T-helper 9 cell (primary cell): ENCODE results near the gene CRADD.
"Not testable (repeated sequence)": the region's sequence is repeated elsewhere in the genome, so short reads cannot be mapped to it uniquely, and the experiment has no call there.

Experiments
- DNase-seq: peaks from one replicate; pipeline ENCODE4 v3.0.0-alpha.2; 2020

Gene CRADD

DNA sequence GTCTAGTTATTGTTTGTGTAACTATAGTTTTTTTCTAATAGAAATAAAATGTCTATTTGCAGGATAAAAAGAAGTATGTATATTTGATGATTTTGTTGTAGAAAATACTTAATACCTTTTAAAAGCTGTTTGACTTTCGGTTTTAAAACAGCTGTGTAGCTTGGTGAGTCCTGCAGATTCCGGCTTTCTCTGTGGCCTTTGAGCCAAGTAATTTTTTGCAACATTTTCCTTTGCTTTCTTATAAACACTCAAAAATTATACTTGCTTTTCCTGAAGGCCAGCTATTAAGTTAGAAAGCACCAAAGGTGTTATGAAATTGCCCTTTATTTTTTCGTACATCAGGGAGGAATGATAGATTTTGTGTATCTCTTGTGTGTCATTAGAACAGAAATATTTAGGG, 63.6 kb downstream of the CRADD start:
- DNase-seq: no peak

DNA sequence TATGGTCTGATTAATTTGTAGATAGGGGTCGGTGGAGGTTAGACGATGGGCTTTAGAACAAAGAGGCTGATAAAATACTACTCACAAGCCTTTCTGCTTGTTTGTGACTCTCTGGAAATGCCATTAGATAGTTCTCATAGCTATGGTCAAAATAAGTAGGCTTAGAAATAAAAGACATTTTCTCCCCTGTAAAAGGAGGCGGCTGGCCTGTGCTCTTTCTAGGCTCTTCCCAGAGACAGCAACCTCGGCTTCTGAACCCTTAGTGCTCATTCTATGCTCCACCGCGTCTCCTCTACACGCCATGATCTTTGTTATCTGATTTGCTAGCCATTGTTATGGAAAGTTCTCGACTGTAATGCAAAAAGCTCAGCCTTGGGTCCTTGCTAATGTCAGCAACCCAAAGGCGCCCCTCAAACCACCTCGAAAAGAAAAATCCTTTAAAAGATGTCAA, 64.5 kb downstream of the CRADD start:
- DNase-seq: no peak

DNA sequence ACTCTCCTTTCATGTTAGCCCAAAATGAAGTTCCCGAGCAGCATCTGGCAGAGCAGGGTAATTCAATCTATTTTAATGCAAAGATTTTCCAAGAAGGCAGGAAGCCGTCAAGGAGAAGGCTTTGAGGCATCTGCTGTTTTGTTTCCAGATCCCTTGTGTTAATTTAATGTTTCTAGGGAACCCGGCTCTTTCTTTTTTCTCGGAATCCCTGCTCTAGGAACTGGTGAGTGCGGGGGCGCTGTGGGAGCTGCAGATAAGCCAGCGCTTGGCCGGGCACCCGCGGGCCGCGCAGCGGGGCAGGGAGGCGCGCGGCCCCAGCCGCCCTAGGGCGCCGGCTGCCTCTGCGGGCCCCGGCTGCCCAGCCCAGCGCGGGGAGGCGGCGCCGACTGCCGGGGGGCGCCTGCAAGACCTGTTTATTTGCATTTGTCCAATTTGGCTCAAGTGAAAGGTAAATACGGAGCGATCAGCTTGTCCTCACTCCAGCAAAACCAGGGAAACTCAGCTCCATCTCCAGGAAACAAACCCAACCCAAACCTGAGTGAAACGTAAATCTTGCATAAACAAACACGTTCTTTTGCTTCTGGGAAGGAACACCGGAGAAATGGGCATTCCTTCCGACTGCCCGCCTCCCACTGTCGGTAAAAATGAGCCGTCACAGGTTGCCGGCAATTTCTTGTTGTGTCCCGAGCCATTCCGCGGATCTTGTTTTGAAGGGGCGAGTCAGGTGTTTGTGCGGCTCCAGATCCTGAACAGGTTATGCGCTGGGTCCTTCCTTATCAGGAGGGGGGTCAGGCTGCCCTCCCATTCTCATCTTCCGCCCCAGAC, 65.1 kb downstream of the CRADD start:
- DNase-seq: peak; percentile 38

DNA sequence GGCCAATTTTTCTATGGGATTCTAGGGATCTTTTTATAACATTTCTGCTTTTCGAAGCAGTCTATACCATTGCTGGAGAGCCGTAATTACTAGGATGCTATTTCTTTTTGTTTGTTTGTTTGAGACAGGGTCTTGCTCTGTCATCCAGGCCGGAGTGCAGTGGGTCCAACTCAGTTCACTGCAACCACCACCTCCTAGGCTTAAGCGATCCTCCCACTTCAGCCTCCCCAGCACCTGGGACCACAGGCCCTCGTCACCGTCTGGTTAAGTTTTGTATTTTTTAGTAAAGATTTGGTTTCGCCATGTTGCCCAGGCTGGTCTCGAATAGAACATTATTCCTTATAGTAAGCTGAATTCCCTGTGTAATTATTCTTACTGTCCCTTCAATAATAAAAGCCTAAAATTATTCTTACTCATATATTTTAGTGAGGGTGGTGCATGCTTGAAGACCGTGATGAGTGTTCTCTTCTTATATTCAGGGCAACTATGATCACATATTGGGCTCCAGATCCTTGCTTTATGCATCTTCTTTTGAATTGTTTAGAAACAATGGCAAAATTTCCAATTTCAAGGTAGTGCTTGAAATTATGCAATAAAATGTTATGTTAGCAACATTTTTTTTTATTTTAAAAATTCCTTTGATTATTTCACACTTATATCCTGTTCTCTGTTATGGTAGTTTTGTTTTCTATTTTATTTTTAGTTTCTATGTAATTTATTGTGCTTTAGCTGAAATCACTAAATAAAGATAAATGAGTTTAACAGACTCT, 66.2 kb downstream of the CRADD start:
- DNase-seq: no peak

DNA sequence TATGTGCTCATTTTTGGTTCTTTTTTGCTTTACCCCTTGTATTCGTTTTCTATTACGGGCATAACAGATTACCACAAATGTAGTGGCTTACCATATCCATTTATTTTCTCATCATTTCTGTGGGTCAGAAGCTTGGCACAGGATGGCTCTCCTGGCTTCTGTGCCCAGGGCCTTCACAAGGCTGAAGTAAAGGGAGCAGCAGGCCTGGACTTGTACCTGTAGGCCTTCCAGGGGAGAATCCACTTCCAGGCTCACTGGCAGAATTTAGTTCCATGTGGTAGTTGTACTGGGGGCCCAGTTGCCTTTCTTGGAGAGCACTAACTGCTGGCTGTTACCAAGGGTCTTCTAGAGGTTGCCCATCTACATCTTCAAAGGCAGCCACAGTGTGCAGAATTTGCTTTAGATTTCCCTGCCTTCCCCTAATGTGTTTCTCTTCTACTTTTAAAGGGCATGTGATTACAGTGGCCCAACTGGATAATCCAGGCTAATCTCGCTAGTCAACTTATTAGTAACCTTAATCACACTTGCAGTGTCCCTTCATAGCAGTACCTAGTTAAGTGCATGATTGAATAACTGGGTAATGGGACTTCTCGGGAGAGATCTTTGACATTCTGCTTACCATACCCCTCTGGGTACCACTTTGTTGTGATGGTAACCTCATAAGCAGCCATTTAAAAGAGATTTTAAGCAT, 67.0 kb downstream of the CRADD start:
- DNase-seq: no peak

DNA sequence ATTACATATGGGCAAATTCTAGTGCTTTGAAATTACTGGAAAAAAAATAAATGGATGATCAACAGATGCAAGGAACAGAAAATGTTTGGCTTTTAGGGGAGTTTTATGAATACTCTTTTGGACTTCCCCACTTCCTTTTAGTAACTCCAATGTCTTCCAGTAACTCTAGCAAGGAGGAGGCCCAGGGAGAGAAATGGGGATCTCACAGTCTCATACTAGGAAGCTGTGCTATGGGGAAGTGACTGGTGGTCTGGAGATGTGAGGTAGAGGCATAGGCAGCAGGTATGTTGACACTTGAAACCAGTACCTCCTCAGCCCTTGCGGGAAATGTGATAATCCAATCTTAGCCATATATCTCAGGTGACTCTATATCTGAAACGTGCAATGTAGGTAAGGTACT, 68.1 kb downstream of the CRADD start:
- no peak for DNase-seq

DNA sequence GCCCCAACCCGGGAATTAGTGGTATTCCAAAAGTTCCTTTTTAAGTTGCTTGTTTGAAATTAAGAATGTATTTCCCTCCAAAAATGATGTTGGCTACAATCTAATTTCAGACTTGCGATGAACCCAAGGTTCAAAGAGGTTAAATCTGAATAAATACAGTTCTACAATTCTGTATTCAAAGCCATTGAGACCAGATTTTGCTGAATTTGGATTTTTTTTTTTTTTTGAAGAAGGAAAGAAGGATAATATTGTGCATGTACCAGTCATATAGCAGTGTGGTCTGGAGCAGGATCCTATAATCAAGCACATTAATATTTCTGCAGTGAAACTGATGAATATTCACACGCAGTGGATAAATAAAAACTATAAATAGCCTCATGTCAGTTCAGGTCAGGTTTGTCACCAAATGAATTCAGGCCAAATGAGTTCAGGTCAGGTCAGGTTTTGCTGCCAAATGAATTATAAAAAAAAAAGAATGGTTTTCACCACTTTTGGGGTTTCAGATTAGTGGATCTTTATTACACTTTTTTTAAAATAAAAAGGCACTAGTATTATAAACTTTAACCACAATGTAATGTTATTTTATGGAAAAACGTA, 69.5 kb downstream of the CRADD start:
- DNase-seq: no peak

DNA sequence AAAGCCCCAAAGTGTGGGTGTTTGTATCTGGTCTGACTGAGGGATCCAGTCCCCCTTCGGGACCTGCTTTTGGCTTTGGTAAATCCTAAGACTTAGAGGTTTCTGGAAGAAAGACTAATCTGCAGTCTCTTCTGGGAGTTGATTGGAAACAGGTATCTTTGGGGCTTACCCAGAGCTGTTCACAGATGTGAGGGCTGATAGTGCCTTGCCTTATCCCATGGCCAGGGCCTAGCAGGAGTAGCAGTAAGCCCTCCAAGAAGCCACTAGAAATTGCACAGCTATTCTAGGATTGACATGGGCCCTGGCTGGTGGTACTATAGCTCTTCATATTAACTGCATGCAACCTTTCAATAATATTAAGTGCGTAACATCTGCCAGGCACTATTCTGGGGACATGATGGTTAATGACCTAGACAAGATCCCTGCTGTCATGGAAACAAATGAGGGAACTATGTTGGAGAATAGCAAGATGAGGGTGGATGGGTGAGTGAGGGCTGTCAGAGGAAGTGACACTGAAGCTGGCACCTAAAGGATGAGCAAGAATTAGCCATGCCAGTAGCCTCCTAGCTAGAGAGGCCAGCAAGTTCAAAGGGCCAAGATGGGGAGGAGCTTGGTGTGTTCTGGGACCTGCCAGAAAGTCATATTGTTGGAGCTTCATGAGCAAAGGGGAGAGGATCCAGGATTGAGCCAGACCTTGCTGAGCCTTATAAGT, 71.7 kb downstream of the CRADD start:
- DNase-seq: no peak

DNA sequence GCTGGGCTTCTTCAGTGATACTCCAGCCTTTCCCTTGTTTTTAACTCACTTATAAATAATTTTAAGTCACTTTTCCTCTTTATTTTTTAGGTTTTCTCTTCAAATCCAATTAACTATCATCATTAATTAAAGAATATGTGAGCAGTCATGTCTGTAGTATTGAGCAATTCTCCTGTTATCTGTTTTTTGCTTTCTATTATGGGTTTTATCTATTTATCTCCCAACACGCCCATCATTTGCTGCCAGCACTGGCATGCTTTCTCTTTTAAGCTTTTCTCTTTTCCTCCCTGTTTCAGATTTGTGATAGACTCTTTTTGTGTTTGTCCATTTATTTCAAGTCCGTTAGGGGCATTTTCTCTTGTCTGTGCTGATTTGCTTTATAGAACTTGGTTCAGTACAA, 72.3 kb downstream of the CRADD start:
- no peak for DNase-seq

DNA sequence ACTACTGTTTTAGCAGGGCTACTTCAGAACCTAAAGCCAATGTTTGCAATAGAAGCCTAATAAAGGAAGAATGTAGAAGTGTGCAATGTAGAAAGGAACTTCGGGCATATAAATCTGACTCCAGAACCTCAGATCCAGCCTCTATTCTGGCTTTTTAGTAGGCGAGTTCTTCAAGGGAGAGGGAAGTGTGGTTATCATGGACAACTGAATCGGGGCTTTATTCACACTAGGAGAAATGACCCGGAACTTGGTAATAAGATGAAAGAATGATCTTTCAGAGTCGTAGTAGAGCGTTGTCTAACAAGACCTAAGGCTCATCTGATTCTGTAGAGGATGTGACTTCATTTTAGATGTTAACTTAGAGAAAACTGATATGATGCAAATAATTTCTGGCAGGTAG, 72.9 kb downstream of the CRADD start:
- no peak for DNase-seq

DNA sequence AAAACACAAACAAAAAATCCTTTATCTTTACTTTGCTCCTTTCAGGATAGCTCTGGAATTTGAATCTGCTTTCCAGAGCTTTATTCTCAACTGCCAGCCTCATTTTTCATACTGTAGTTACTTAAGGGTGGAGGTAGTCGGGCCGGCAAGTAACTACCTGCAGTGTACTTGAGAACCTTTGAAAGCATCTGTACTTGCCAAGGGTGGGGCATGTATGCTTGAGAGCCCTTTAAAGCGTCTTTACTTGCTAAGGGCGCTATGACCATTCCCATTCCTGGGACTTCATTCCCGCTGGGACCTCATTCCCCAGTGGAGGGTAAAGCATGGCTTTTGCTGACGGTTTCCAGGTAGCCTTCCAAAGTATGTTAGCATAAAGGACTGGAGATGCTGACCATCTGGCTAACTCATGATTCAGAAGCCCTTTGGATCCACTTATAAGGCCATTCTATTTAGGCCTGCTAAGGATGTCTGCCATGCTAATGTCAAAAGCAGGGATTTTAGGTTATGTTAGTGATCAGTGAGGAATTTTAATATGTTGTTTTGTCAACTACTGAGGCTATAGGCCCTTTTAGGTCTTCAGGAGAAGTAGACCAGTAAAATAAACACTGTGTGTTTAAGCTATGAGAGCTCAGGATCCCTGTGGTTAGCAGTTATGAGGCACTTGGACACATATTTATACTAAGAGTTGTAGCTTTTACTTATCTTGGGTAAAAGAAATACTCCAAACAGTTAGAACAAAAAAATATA, 74.9 kb downstream of the CRADD start:
- no peak for DNase-seq

DNA sequence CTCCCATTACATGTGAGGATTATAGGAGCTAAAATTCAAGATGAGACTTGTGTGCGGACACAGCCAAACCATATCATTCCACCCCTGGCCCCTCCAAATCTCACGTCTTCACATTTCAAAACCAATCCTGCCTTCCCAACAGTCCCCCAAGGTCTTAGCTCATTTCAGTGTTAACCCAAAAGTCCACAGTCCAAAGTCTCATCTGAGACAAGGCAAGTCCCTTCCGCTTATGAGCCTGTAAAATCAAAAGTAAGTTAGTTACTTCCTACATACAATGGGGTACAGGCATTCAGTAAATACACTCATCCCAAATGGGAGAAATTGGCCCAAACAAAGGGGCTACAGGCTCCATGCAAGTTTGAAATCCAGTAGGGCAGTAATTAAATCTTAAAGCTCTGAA, 76.1 kb downstream of the CRADD start:
- no peak for DNase-seq

DNA sequence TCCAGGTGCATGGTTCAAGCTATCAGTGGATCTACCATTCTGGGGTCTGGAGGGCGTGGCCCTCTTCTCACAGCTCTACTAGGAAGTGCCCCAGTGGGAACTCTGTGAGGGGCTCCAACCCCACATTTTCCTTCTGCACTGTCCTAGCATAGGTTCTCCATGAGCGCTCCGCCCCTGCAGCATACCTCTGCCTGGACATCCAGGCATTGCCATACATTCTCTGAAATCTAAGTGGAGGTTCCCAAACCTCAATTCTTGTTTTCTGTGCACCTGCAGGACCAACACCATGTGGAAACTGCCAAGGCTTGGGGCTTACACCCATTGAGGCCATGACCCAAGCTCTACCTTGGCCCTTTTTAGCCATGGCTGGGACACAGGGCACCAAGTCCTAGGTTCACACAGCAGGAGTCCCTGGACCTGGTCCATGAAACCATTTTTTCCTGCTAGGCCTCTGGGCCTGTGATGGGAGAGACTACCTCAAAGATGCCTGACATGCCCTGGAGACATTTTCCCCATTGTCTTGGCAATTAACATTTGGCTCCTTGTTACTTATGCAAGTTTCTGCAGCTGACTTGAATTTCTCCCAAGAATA, 76.8 kb downstream of the CRADD start:
- no peak for DNase-seq

DNA sequence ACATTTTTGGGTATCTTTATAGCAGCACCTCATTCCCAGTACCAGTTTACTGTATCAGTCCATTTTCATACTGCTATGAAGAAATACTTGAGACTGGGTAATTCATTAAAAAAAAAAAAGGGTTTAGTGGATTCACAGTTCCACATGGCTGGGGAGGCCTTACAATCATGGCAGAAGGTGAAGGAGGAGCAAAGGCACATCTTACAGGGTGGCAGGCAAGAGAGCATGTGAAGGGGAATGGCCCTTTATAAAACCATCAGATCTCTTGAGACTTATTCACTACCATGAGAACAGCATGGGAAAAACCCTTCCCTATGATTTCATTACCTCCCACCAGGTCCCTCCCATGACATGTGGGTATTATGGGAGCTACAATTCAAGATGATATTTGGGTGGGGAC, 77.7 kb downstream of the CRADD start:
- DNase-seq: not testable (repeated sequence)

DNA sequence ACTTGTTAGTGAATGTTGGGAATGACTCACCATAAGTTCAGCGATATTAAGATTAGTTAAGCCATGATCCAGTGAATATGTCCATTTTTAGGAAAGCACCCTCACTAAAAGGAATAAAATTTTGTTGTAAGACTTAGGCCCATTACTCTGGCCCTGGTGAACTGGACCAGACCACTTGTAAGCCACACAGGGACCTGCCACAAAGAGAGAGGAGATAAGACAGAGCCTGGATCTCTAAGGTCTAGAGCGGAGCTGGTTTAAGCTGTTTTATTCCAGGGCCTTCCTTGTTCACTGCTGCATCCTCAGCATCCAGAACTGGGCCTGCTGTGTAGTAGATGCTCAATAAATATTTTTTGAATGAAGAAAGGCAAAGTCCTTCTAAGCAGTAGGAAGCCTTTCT, 79.1 kb downstream of the CRADD start:
- no peak for DNase-seq

DNA sequence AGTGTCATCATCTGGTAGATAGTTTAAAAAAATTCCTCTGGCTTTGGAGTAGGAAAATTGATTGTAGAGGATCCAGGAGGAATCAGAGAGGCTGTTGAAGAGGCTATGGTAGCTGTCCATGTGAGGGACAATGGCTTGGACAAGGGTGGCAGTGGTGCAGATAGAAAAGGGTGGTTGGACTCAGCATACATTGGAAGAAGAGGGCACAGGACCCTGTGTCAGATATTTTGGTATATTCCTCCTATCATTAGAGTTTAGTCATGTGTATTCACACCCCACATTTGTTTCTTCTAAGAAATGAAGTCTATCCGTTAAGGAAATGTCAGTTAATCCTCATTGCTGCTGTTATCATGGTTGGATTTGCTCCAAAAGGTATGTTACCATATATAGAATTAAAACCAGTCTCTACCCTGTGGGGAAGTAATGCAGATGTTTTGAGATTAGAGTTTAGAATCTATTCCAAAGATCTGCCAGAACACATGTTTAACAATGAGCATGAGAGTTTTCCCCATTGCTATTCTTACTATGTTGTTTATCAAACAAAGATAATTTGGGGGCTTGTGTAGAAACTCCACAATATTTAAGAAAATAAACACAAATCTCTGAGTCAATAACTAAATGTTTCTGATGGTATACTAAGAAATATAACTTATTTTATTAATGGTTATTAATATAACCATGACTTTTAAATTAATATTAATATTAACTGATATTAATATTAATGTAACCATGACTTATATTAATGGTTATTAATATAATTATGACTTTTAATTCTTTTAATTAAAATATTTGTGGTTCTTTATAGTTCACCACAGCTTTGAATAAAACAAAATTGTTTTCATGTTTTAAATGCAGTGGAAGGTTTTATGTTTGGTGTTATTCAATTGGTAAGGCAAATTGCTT, 80.9 kb downstream of the CRADD start:
- no peak for DNase-seq

DNA sequence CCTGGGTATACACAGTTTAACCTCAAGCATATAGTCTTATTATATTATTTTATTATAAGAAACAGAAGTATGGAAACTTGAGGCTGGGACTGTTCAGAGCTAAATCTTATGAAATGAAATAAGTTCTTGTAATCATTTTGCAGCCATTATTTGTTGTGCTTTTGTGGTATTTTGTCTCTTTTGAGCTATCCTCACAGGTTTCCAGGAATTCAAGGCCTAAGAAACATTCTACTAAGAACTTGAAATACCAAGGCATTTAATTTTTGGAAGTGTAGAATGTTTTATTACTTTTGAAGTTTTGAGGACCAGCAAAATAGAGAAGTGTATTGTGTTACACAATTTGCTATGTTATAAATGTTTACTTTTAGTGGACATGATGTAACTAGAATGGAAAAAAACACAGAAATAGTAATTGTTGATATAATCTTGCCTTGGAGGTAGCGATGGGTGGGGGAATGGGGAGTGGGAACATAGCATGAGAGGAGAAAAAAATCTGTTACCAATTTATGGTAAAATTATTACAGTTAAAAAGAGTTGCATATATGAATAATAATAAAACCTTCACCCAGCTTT, 81.7 kb downstream of the CRADD start:
- DNase-seq: no peak

DNA sequence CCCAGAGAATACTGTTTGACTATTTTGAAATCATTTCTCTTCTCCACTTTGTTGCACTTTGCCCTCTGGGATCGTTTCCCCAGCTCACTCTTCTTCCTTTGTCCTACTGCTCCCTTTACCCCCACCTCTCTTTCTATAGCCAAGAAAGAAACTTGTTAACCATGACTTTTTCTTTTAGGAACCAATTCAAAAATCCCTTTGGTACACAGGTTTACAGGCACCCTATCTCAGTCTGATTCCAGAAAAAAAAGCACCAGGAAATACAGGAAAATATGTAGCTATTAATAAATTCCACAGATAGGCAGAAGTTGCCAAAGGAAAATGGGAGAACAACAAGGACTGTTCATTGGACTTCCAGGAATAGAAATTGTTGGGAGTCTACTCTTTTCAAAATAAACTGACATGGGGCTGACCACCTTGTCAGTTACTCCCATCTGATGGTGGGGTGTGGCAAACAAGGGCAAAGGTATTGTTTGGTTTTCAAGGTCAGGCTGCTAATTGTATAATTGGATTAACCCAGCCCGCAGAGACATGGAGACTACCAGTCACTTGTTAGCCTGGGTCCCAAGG, 82.4 kb downstream of the CRADD start:
- no peak for DNase-seq

DNA sequence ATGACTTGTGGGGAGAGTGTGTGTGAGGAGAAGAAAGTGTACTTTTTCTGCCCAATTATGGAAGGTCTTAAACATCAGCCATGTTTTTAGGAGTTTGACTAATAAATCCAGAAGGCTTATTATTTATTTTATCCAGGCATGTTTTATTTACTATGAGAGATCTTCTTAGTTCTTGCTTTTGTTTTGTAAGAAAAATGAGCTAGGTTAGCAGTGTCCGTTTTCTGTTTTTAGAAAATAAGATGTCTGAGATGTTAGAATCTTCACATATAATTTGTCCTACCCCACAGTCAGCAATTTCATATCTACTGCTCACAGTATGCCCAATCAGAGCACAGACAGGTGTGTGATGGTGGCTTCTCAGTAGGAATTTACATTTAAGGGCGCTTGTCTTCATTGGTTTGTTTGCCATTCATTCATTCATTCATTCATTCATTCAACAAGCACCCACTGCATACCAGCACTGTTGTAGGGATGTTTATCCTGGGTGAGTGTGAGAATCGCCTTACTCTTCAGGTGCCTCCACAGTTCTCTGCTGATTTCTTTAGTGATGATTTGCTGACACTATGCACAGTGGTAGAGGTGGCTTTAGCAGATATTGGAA, 83.2 kb downstream of the CRADD start:
- DNase-seq: no peak
